Epithelial cell of esophagus (primary cell): ENCODE results near the gene PRKAR2A.
"Not testable (repeated sequence)": the region's sequence is repeated elsewhere in the genome, so short reads cannot be mapped to it uniquely, and the experiment has no call there.

ENCODE experiments used
- DNase-seq: peaks from one replicate; pipeline ENCODE4 v3.0.0; 2010; ENCODE audit warnings: low read depth
- H3K4me3 ChIP-seq: 2 replicates; pipeline ENCODE4 v1.5.1; 2011; ENCODE audit warnings: mild to moderate bottlenecking, low read length, control low read depth
- TF ChIP-seq, protein P1 (sequence below): IDR thresholded peaks from 2 replicates; pipeline ENCODE4 v1.5.1; 2011; ENCODE audit warnings: low read depth, mild to moderate bottlenecking, low read length, control low read depth, inconsistent platforms; ENCODE audit not compliant: insufficient read depth; ENCODE audit errors: missing control alignments

Gene PRKAR2A

DNA sequence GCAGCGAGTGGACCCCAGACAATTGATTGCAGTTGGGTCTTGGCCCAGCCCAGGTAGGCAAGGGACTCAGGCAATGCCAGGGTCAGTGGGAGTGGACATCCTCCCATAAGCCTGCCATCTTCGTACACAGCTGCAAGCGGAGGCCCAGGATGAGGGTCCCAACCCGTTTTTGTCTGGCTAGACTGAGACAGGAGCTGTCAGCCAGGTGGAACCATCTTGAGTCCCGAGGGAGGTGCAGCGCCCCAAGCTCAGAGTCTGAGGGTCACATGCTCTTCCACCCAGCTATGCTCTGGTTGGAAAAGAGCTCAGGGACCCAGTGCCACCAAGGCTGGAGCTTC, 108.1 kb downstream of the PRKAR2A start:
- TF ChIP-seq, protein P1, sequence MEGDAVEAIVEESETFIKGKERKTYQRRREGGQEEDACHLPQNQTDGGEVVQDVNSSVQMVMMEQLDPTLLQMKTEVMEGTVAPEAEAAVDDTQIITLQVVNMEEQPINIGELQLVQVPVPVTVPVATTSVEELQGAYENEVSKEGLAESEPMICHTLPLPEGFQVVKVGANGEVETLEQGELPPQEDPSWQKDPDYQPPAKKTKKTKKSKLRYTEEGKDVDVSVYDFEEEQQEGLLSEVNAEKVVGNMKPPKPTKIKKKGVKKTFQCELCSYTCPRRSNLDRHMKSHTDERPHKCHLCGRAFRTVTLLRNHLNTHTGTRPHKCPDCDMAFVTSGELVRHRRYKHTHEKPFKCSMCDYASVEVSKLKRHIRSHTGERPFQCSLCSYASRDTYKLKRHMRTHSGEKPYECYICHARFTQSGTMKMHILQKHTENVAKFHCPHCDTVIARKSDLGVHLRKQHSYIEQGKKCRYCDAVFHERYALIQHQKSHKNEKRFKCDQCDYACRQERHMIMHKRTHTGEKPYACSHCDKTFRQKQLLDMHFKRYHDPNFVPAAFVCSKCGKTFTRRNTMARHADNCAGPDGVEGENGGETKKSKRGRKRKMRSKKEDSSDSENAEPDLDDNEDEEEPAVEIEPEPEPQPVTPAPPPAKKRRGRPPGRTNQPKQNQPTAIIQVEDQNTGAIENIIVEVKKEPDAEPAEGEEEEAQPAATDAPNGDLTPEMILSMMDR = no peak
- no peak overlapping the region for H3K4me3 ChIP-seq
- no peak for DNase-seq

GRCh38 chr3:48738926-48739616, 108.6 kb downstream of the PRKAR2A start:
- TF ChIP-seq, protein P1 = no peak
- H3K4me3 ChIP-seq = no peak overlapping the region
- peak; percentile 15 for DNase-seq

DNA sequence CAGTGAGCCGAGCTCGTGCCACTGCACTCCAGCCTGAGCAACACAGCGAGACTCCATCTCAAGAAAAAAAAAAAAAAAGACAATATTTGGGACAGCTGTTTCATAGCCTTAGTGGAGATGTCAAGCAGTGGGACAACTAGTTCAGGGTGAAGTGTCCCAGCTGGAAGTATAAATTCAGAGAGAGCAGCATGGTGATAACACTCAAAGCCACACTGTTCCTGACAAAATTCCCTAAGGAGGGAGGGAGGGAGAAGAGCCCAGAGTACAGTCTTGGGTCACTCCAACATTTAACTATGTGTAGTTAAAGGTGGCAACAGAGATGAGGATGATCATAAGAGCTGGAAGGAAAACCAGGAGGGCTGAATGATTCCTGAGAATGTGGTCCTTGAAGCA, 109.5 kb downstream of the PRKAR2A start:
- DNase-seq = no peak
- TF ChIP-seq, protein P1 = no peak
- H3K4me3 ChIP-seq = no peak overlapping the region

DNA sequence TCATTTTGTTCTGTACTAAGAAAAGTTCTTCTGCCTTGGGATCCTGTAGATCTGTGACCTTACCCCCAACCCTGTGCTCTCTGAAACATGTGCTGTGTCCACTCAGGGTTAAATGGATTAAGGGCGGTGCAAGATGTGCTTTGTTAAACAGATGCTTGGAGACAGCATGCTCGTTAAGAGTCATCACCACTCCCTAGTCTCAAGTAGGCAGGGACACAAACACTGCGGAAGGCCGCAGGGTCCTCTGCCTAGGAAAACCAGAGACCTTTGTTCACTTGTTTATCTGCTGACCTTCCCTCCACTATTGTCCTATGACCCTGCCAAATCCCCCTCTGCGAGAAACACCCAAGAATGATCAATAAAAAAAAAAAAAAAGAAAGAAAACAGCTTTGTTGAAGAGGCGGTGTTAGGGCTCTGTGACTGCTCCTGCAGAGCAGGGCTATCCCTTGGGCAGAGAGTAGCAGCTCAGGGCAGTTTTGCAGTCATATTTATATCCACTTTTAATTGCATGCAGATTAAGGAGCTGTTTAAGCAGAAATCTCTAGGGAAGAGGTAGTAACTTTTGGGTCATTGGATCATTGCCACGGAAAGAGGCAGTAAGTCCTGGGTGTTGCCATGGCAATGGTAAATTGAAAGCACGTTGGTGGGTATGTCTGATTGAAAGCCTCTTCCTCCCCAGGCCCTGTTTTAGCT, 112.5 kb downstream of the PRKAR2A start:
- H3K4me3 ChIP-seq, DNase-seq: not testable (repeated sequence)

DNA sequence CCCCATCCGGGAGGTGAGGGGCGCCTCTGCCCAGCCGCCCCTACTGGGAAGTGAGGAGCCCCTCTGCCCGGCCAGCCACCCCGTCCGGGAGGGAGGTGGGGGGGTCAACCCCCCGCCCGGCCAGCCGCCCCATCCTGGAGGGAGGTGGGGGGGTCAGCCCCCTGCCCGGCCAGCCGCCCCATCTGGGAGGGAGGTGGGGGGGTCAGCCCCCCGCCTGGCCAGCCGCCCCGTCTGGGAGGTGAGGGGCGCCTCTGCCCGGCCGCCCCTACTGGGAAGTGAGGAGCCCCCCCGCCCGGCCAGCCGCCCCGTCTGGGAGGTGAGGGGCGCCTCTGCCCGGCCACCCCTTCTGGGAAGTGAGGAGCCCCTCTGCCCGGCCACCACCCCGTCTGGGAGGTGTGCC, 113.1 kb downstream of the PRKAR2A start:
- DNase-seq, H3K4me3 ChIP-seq: not testable (repeated sequence)

DNA sequence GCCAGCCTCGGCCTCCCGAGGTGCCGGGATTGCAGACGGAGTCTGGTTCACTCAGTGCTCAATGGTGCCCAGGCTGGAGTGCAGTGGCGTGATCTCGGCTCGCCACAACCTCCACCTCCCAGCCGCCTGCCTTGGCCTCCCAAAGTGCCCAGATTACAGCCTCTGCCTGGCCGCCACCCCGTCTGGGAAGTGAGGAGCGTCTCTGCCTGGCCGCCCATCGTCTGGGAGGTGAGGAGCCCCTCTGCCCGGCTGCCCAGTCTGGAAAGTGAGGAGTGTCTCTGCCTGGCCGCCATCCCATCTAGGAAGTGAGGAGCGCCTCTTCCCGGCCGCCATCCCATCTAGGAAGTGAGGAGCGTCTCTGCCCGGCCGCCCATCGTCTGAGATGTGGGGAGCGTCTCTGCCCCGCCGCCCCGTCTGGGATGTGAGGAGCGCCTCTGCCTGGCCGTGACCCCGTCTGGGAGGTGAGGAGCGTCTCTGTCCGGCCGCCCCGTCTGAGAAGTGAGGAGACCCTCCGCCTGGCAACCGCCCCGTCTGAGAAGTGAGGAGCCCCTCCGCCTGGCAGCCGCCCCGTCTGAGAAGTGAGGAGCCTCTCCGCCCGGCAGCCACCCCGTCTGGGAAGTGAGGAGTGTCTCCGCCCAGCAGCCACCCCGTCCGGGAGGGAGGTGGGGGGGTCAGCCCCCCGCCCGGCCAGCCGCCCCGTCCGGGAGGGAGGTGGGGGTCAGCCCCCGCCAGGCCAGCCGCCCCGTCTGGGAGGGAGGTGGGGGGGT, 113.7 kb downstream of the PRKAR2A start:
- not testable (repeated sequence) for H3K4me3 ChIP-seq, DNase-seq

DNA sequence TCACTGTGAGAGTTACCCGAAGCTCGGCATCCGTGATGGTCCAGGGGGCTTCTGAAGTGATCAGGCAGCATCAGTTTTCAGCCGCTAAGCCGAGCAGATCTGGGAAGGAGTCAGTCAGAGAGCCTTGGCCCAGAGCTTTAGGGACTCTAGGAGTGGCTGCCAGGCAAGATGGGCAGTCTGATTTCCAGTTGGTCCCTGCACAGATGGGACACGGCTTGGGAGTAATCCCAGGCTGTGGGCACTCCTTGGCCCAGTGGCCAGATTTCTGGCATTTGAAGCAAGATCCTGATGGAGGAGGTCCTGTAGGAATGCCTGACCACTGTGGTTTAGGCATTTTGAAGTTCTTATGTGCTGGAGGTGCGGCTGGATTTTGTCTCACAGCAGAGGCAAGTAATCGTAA, 120.2 kb downstream of the PRKAR2A start:
- TF ChIP-seq, protein P1 = no peak
- no peak for DNase-seq

DNA sequence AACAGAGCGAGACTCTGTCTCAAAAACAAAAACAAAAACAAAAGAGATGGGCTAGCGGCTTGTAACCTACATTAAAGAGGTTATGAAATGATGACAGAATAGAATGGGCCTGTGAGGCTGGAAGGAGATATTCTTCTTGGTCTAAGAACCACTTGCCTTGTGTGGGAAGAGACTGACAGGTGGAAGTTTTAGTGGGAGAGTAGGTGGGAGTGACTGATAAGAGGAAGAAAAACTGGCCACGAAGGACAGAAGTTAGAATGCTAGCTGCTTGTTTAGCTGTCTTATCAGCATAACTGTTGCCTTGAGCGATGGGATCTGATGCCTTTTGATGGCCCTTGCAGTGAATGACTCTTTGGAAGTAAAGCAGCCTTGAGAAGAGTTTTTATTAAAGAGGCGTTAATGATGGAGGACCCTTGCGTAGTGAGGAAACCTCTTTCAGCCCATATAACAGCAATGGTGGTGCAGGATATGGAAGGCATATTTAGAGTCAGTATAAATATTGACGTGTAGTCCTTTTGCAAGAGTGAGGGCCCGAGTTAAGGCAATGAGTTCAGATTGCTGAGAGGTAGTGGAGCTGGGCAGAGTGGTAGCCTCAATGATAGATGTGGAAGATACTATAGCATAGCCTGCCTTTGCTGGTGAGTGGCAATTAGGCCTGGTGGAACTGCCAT, 122.4 kb downstream of the PRKAR2A start:
- DNase-seq, H3K4me3 ChIP-seq: not testable (repeated sequence)

More for the DNA sequence above, 120.2 kb downstream of the PRKAR2A start:
- H3K4me3 ChIP-seq = no peak overlapping the region

- no peak for DNase-seq
- H3K4me3 ChIP-seq = no peak overlapping the region
- TF ChIP-seq, protein P1 = no peak
Observed at GRCh38 chr3:48723725-48724124, 123.9 kb downstream of the PRKAR2A start.

DNA sequence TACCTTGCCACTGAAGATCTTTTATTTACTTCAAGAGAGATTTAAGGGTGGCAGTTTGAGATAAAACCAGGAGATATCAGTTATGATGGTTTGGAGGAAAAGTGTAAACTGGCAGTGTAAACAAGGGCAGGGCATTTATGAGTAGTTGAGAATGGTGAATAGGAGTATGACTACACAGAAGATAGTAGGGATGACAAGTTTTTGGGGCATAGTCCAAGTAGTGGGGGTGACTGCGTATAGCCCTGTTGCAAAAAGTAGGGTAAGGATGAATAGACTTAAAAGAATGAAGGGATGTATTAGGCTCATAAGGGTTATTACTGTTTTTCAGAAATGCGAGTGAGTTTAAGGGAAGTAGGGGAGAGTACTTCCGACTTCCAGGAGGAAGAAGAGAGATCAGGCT, 124.4 kb downstream of the PRKAR2A start:
- DNase-seq, H3K4me3 ChIP-seq: not testable (repeated sequence)
